SK-N-SH treated with all-trans-retinoic acid at 6 μM for 48 hours (cell line): ENCODE measurements around the gene HOXB7.

Source experiments
- ATAC-seq: fragments of 200-7000 bp; cut with Tn5 transposase; 3 replicates; pipeline ENCODE4 v1.9.1; 2020; ENCODE audit warnings: mild to moderate bottlenecking, moderate library complexity
- ARNTL ChIP-seq: fragments of 450-650 bp; formaldehyde crosslinking; IDR thresholded peaks from 2 replicates; pipeline ENCODE4 v1.5.0; 2020; ENCODE audit warnings: low read depth, mild to moderate bottlenecking, moderate library complexity, borderline replicate concordance
- BACH2 ChIP-seq: fragments of 250-450 bp; sonication (Bioruptor Pico); IDR thresholded peaks from 2 replicates; pipeline ENCODE4 v1.9.0; 2021; ENCODE audit warnings: mild to moderate bottlenecking, borderline replicate concordance
- CSDC2 ChIP-seq: fragments of 250-450 bp; sonication (Bioruptor Pico); IDR thresholded peaks from 2 replicates; pipeline ENCODE4 v1.5.0; 2020; ENCODE audit warnings: mild to moderate bottlenecking, moderate library complexity
- GLIS3 ChIP-seq: fragments of 250-450 bp; sonication (Bioruptor Pico); IDR thresholded peaks from 2 replicates; pipeline ENCODE4 v1.5.0; 2020; ENCODE audit warnings: mild to moderate bottlenecking, moderate library complexity
- ISL1 ChIP-seq: fragments of 250-450 bp; sonication (Bioruptor Pico); IDR thresholded peaks from 2 replicates; pipeline ENCODE4 v2.1.2; 2022; ENCODE audit warnings: mild to moderate bottlenecking, moderate library complexity
- PATZ1 ChIP-seq: fragments of 250-450 bp; sonication (Bioruptor Pico); IDR thresholded peaks from 2 replicates; pipeline ENCODE4 v1.8.0; 2020; ENCODE audit warnings: mild to moderate bottlenecking, moderate library complexity, borderline replicate concordance
- PPARA ChIP-seq: fragments of 250-450 bp; sonication (Bioruptor Pico); IDR thresholded peaks from 2 replicates; pipeline ENCODE4 v1.5.0; 2020; ENCODE audit warnings: mild to moderate bottlenecking, borderline replicate concordance
- RARB ChIP-seq: fragments of 250-450 bp; sonication (Bioruptor Pico); IDR thresholded peaks from 2 replicates; pipeline ENCODE4 v1.8.0; 2021; ENCODE audit warnings: mild to moderate bottlenecking, moderate library complexity
- SNAI2 ChIP-seq: fragments of 250-450 bp; sonication (Bioruptor Pico); IDR thresholded peaks from 2 replicates; pipeline ENCODE4 v1.5.0; 2020; ENCODE audit warnings: mild to moderate bottlenecking, moderate library complexity
- TCF4 ChIP-seq: fragments of 250-450 bp; sonication (Bioruptor Pico); IDR thresholded peaks from 2 replicates; pipeline ENCODE4 v1.8.0; 2021; ENCODE audit warnings: mild to moderate bottlenecking, moderate library complexity, borderline replicate concordance
- TOX ChIP-seq: fragments of 250-450 bp; sonication (Bioruptor Pico); IDR thresholded peaks from 2 replicates; pipeline ENCODE4 v1.8.0; 2021; ENCODE audit warnings: mild to moderate bottlenecking, moderate library complexity, borderline replicate concordance
- ZC3H10 ChIP-seq: fragments of 250-450 bp; sonication (Bioruptor Pico); IDR thresholded peaks from 2 replicates; pipeline ENCODE4 v1.5.1; 2021; ENCODE audit warnings: mild to moderate bottlenecking, moderate library complexity
- ZFP3 ChIP-seq: fragments of 250-450 bp; sonication (Bioruptor Pico); IDR thresholded peaks from 2 replicates; pipeline ENCODE4 v1.5.0; 2020; ENCODE audit warnings: mild to moderate bottlenecking, moderate library complexity
- ZFP30 ChIP-seq: fragments of 450-650 bp; formaldehyde crosslinking; IDR thresholded peaks from 2 replicates; pipeline ENCODE4 v1.5.0; 2022; ENCODE audit warnings: mild to moderate bottlenecking, moderate library complexity
- ZNF565 ChIP-seq: fragments of 450-650 bp; formaldehyde crosslinking; conservative IDR thresholded peaks from 2 replicates; pipeline ENCODE4 v1.5.0; 2020; ENCODE audit warnings: low read depth, mild to moderate bottlenecking, moderate library complexity
- ZNF8 ChIP-seq: fragments of 450-650 bp; formaldehyde crosslinking; IDR thresholded peaks from 2 replicates; pipeline ENCODE4 v1.5.0; 2020; ENCODE audit warnings: mild to moderate bottlenecking, moderate library complexity
- TF ChIP-seq, protein P1 (sequence below): fragments of 250-450 bp; sonication (Bioruptor Pico); IDR thresholded peaks from 2 replicates; pipeline ENCODE4 v1.5.1; 2021; ENCODE audit warnings: mild to moderate bottlenecking, moderate library complexity
- TF ChIP-seq, protein P2 (sequence below): fragments of 250-450 bp; sonication (Bioruptor Pico); IDR thresholded peaks from 2 replicates; pipeline ENCODE4 v1.5.0; 2020; ENCODE audit warnings: mild to moderate bottlenecking, moderate library complexity

Gene HOXB7

DNA sequence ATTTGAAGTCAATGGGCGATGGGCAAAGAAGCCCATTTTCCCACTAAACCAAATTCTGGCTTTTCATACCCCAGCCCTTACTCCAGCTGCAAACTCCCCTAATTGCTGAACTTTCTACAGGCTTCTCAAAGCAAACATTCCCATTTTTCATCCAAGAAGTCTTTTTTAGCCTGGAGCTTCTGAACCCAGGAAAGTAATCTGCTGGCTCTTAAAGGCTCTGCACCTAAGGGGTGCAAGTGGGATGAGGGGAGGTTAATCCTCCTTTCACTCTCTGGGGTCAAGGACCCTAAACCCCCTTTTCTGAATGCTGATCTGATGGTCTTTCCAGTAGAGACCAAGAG is 2.4 kb downstream of the HOXB7 start:
- ATAC-seq = no peak

DNA sequence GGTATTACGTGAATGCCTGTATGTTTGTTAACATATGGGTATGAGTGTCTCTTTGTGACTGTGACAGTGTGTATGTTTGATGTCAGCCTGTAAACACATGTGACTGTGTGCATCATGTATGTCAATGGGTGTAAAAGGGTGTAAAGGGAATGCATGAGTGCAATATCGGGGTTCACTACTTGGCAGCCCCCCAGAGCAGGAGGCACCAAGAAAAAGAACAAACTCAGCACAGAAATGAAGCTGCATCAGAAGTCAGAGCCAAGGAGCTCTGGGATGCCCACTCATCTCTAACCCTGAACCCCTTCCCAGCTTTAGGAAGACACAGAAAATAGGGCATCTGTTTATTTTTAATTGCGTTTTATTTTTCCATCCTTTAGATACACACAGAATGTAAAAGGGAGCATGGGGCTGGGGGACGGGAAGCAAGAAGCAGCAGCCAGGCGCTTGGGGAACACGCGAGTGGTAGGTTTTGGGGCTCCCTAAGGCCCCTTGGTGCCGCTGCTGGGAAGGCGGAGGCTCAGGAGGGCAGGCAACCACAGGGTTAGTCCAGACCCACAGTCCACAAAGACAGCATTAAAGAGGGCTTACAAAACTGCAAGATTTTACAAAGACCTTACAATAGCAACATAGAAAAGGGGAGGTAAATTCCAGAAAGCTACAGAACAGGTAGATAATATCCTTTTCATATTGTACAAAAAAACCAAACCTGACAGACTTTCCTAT is 3.8 kb downstream of the HOXB7 start:
- no peak for TF ChIP-seq PPARA (CRISPR knock-in tag)

More for the DNA sequence above, 2.4 kb downstream of the HOXB7 start:
- no peak for TF ChIP-seq ISL1 (CRISPR knock-in tag)
- TF ChIP-seq CSDC2 (CRISPR knock-in tag) = no peak
- TF ChIP-seq ARNTL (CRISPR knock-in tag) = no peak
- no peak for TF ChIP-seq ZFP3 (CRISPR knock-in tag)
- TF ChIP-seq, protein P1, sequence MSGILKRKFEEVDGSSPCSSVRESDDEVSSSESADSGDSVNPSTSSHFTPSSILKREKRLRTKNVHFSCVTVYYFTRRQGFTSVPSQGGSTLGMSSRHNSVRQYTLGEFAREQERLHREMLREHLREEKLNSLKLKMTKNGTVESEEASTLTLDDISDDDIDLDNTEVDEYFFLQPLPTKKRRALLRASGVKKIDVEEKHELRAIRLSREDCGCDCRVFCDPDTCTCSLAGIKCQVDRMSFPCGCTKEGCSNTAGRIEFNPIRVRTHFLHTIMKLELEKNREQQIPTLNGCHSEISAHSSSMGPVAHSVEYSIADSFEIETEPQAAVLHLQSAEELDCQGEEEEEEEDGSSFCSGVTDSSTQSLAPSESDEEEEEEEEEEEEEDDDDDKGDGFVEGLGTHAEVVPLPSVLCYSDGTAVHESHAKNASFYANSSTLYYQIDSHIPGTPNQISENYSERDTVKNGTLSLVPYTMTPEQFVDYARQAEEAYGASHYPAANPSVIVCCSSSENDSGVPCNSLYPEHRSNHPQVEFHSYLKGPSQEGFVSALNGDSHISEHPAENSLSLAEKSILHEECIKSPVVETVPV = no peak
- no peak for TF ChIP-seq SNAI2 (CRISPR knock-in tag)
- TF ChIP-seq, protein P2, sequence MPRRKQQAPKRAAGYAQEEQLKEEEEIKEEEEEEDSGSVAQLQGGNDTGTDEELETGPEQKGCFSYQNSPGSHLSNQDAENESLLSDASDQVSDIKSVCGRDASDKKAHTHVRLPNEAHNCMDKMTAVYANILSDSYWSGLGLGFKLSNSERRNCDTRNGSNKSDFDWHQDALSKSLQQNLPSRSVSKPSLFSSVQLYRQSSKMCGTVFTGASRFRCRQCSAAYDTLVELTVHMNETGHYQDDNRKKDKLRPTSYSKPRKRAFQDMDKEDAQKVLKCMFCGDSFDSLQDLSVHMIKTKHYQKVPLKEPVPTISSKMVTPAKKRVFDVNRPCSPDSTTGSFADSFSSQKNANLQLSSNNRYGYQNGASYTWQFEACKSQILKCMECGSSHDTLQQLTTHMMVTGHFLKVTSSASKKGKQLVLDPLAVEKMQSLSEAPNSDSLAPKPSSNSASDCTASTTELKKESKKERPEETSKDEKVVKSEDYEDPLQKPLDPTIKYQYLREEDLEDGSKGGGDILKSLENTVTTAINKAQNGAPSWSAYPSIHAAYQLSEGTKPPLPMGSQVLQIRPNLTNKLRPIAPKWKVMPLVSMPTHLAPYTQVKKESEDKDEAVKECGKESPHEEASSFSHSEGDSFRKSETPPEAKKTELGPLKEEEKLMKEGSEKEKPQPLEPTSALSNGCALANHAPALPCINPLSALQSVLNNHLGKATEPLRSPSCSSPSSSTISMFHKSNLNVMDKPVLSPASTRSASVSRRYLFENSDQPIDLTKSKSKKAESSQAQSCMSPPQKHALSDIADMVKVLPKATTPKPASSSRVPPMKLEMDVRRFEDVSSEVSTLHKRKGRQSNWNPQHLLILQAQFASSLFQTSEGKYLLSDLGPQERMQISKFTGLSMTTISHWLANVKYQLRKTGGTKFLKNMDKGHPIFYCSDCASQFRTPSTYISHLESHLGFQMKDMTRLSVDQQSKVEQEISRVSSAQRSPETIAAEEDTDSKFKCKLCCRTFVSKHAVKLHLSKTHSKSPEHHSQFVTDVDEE = no peak
- TF ChIP-seq ZC3H10 (CRISPR knock-in tag) = no peak
- no peak for TF ChIP-seq TOX (CRISPR knock-in tag)

DNA sequence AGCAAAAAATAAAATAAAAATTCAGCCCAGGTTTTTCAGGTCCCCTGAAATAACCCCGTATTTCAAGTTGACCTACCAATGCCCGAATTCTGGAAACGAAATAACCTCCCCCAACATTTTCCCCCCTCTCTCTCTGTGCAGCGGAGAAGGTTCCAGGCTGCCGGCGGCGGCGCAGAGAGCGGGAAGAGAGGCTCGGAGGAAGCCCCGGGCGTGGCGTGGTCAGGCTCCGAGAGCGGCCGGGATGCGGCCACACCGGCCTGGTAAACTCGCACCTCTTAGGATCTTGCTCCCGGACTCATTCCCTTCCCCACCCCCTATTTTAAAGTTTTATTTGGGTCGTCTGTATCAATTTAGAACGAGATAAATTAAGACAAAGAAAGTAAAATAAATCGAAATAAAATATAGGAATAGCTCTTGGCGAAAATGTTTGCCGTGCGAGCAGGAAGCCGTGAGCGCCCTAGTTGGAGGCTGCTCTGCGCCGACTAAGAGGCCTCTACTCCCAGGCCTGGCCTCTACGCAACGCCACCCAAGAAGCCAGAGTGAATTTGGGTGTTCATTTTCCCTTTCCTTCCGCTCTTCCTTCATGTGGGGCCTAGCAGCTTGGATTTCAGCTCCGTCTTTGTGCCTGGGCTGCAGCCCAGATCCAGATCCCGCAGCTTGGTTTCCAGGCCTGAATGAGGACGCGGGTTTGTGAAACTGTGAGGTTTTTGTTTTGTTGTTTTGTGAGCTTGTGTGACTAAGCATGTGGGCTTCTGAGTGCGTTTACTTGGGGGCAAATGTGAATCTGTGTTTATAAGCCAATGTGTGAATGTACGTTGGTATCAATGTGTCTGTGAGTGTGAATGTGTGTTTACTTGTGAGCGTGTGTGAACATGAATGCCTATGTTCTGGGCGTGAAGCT is 4.6 kb downstream of the HOXB7 start:
- no peak for TF ChIP-seq ISL1 (CRISPR knock-in tag)
- no peak for TF ChIP-seq ZFP3 (CRISPR knock-in tag)
- TF ChIP-seq, protein P2 = no peak
- no peak for TF ChIP-seq GLIS3 (CRISPR knock-in tag)
- no peak for TF ChIP-seq ZNF8 (CRISPR knock-in tag)
- TF ChIP-seq PPARA (CRISPR knock-in tag) = no peak
- TF ChIP-seq PATZ1 (CRISPR knock-in tag) = no peak
- no peak for TF ChIP-seq SNAI2 (CRISPR knock-in tag)
- TF ChIP-seq TCF4 (CRISPR knock-in tag) = no peak
- no peak for TF ChIP-seq CSDC2 (CRISPR knock-in tag)
- TF ChIP-seq BACH2 (CRISPR knock-in tag) = no peak
- no peak for TF ChIP-seq RARB (CRISPR knock-in tag)
- TF ChIP-seq TOX (CRISPR knock-in tag) = no peak
- TF ChIP-seq ARNTL (CRISPR knock-in tag) = no peak
- no peak for TF ChIP-seq ZFP30 (CRISPR knock-in tag)
- TF ChIP-seq ZNF565 (CRISPR knock-in tag) = no peak

More for the DNA sequence above, 3.8 kb downstream of the HOXB7 start:
- no peak for ATAC-seq

More for the DNA sequence above, 4.6 kb downstream of the HOXB7 start:
- ATAC-seq = no peak
